ENCODE measurements around the gene SLFN11.

DNA sequence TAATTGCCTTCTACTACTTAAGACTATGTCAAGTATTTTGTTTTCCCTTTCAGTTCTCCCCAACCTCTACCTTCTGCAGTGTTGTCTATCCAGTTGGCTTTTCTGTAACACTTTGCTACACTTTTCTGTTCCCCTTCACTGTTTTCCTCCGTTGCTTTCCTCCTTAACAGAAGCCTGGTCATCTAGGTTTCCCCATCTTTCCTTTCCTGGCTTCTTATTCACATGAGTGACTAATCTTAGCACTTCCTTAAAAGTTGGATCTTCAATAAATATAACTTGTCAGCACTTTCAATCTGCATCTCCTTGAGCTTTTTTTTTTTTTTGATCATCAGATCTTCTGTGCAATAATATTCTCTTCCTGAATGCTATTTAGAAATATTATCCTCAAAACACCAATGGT lies 2.8 kb upstream of the SLFN11 start:
- TF ChIP-seq, protein P1, sequence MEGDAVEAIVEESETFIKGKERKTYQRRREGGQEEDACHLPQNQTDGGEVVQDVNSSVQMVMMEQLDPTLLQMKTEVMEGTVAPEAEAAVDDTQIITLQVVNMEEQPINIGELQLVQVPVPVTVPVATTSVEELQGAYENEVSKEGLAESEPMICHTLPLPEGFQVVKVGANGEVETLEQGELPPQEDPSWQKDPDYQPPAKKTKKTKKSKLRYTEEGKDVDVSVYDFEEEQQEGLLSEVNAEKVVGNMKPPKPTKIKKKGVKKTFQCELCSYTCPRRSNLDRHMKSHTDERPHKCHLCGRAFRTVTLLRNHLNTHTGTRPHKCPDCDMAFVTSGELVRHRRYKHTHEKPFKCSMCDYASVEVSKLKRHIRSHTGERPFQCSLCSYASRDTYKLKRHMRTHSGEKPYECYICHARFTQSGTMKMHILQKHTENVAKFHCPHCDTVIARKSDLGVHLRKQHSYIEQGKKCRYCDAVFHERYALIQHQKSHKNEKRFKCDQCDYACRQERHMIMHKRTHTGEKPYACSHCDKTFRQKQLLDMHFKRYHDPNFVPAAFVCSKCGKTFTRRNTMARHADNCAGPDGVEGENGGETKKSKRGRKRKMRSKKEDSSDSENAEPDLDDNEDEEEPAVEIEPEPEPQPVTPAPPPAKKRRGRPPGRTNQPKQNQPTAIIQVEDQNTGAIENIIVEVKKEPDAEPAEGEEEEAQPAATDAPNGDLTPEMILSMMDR (IDR thresholded peaks at IDR 0.05; ENCODE audit: insufficient read depth, low read length, poor library complexity, severe bottlenecking) = no peak
- TF ChIP-seq EZH2phosphoT487 (conservative IDR thresholded peaks at IDR 0.05; ENCODE audit: low read length) = no peak
